Measurements from ENCODE around the gene ID3. TPM values are rescaled to one million over a fixed set of nuclear protein-coding genes. Genes with fewer than 3 reads are reported as not detected.

Gene ID3
- total and polyA plus RNA-seq, 12 donors, result 28.8 to 213 (median 109) TPM

- Histone ChIP-seq H3K27ac (peak overlapping the region in 4 of 5 donors; percentile 13 to 91 (median 82)), H3K4me1 (replicated peaks in 1 of 2) (peaks cover 19 to 39% of the 10 kb centered on the region in 2 donors), H3K9me3 (replicated peaks in 1 of 3) (no peaks in the 10 kb centered on the region), H3K36me3 (replicated peaks in 1 of 2) (no peaks in the 10 kb centered on the region), H3K27me3 (no peaks in the 10 kb centered on the region), H3K4me3 (peak overlapping the region in 1 of 4 donors; percentile 64)
- intact Hi-C loops (cut with DNase I), result no loop called here
- DNase-seq, result no peak
- 60 to 75% (median 69%) methylated on average over 4 of the region's 4 CpGs for WGBS, 4 donors
- TF ChIP-seq CTCF (IDR thresholded peaks at IDR 0.05) (no peak), POLR2A (IDR thresholded peaks at IDR 0.05) (no peak)
Observed at GRCh38 chr1:23556635-23557470, 2.4 kb downstream of the ID3 start.

GRCh38 chr1:23555986-23556634, 3.2 kb downstream of the ID3 start:
- DNase-seq, result peak in 2 of 7 donors; percentile 43 to 61
- WGBS, 4 donors, result 38 to 56% (median 47%) methylated on average over 9 of the region's 9 CpGs

GRCh38 chr1:23555270-23555985, 3.9 kb downstream of the ID3 start:
- no peaks in the 10 kb centered on the region for H3K9me3 ChIP-seq (replicated peaks in 1 of 3)
- 27 to 37% (median 37%) methylated on average over 14 to 15 of the region's 15 CpGs for WGBS, 4 donors
- peaks cover 18 to 25% of the 10 kb centered on the region in 2 donors for H3K4me1 ChIP-seq (replicated peaks in 1 of 2)

More at GRCh38 chr1:23555986-23556634, 3.2 kb downstream of the ID3 start:
- no peaks in the 10 kb centered on the region for H3K27me3 ChIP-seq
- peak overlapping the region in 1 of 4 donors; percentile 64 for H3K4me3 ChIP-seq
- TF ChIP-seq POLR2A (IDR thresholded peaks at IDR 0.05) (peak; percentile 12 to 34), CTCF (IDR thresholded peaks at IDR 0.05) (no peak)
- H3K4me1 ChIP-seq (replicated peaks in 1 of 2), result peaks cover 19 to 32% of the 10 kb centered on the region in 2 donors
- no peaks in the 10 kb centered on the region for H3K36me3 ChIP-seq (replicated peaks in 1 of 2)
- no peaks in the 10 kb centered on the region for H3K9me3 ChIP-seq (replicated peaks in 1 of 3)
- intact Hi-C loops (cut with DNase I), result no loop called here
- H3K27ac ChIP-seq, result peak overlapping the region in 4 of 5 donors; percentile 13 to 91 (median 74)

More at GRCh38 chr1:23555270-23555985, 3.9 kb downstream of the ID3 start:
- no peak for DNase-seq
- TF ChIP-seq CTCF (IDR thresholded peaks at IDR 0.05), result peak in 1 of 6 experiments; percentile 9
- peak in 1 of 2 donors; percentile 1 for TF ChIP-seq POLR2A (IDR thresholded peaks at IDR 0.05)
- intact Hi-C loops (cut with DNase I), result no loop called here
- Histone ChIP-seq H3K27me3 (no peaks in the 10 kb centered on the region), H3K4me3 (peak overlapping the region in 1 of 4 donors; percentile 64), H3K27ac (peak overlapping the region in 4 of 5 donors; percentile 13 to 91 (median 74)), H3K36me3 (replicated peaks in 1 of 2) (no peaks in the 10 kb centered on the region)
